Measurements from ENCODE around the gene AATF. TPM values are rescaled to one million over a fixed set of nuclear protein-coding genes. Genes with fewer than 3 reads are reported as not detected.

The AATF gene
- polyA plus RNA-seq, 3 donors: 24.3 to 57.9 (median 41.1) TPM

- DNase-seq: no peak
- WGBS (ENCODE audit: insufficient coverage): 75% methylated on average over 6 of the region's 6 CpGs
- H3K27me3 ChIP-seq (ENCODE audit: control insufficient read depth in 2 of 2, insufficient read depth in 2 of 2, low read length in 2 of 2): no peaks in the 10 kb centered on the region
- peaks cover 62 to 89% of the 10 kb centered on the region in 2 donors for H3K36me3 Mint-ChIP-seq
- peaks cover 40 to 76% of the 10 kb centered on the region in 2 donors for H3K36me3 ChIP-seq (replicated peaks in 1 of 2; ENCODE audit: control insufficient read depth in 1 of 2, insufficient read depth in 2 of 2, low read length in 2 of 2)
- H3K4me1 Mint-ChIP-seq: peaks cover 3% of the 10 kb centered on the region
- H3K4me1 ChIP-seq (ENCODE audit: control insufficient read depth in 1 of 2, insufficient read depth in 2 of 2, low read length in 2 of 2): no peaks in the 10 kb centered on the region
- H3K4me2 ChIP-seq (replicated peaks; ENCODE audit: extremely low read depth, low read length, poor library complexity, severe bottlenecking): no peak overlapping the region
- no peak overlapping the region for H3K27ac ChIP-seq (ENCODE audit: low read depth in 1 of 2, low read length in 2 of 2)
- TF ChIP-seq CTCF (IDR thresholded peaks at IDR 0.05): no peak
- H3K4me3 ChIP-seq (replicated peaks in 1 of 3; ENCODE audit: low read depth in 2 of 3, low read length in 3 of 3): no peak overlapping the region
- H3K9ac ChIP-seq (ENCODE audit: insufficient read depth, low read length, poor library complexity, severe bottlenecking): no peak overlapping the region
- no peaks in the 10 kb centered on the region for H3K9me3 ChIP-seq (replicated peaks in 1 of 2; ENCODE audit: control insufficient read depth in 1 of 2, insufficient read depth in 1 of 2, low read length in 2 of 2)
- H4K20me1 ChIP-seq (ENCODE audit: insufficient read depth, low read length): peaks cover 11% of the 10 kb centered on the region
- H3K79me2 ChIP-seq (ENCODE audit: insufficient read depth, low read length): no peaks in the 10 kb centered on the region
- peak overlapping the region in 2 of 7 donors; percentile 42 to 73 for H3K27ac Mint-ChIP-seq
- H2AFZ ChIP-seq (ENCODE audit: insufficient read depth, low read depth, low read length, poor library complexity, severe bottlenecking): no peak overlapping the region
- no peaks in the 10 kb centered on the region for H3K27me3 Mint-ChIP-seq (ENCODE audit: low read depth in 3 of 3)
- H3K9me3 Mint-ChIP-seq: peaks cover 0 to 2% (median 0%) of the 10 kb centered on the region in 7 donors
- intact Hi-C loops (cut with micrococcal nuclease): no loop called here
- no peak overlapping the region for H3K4me3 Mint-ChIP-seq
Observed at GRCh38 chr17:37052450-37052849, 103.7 kb downstream of the AATF start.

GRCh38 chr17:37054894-37055293, 106.1 kb downstream of the AATF start:
- H3K4me1 Mint-ChIP-seq: no peaks in the 10 kb centered on the region
- TF ChIP-seq CTCF (IDR thresholded peaks at IDR 0.05): no peak
- no peaks in the 10 kb centered on the region for H3K27me3 Mint-ChIP-seq (ENCODE audit: low read depth in 3 of 3)
- Histone ChIP-seq H3K9me3 (replicated peaks in 1 of 2; ENCODE audit: control insufficient read depth in 1 of 2, insufficient read depth in 1 of 2, low read length in 2 of 2) (no peaks in the 10 kb centered on the region), H3K27me3 (ENCODE audit: control insufficient read depth in 2 of 2, insufficient read depth in 2 of 2, low read length in 2 of 2) (no peaks in the 10 kb centered on the region), H3K9ac (ENCODE audit: insufficient read depth, low read length, poor library complexity, severe bottlenecking) (no peak overlapping the region), H3K4me2 (replicated peaks; ENCODE audit: extremely low read depth, low read length, poor library complexity, severe bottlenecking) (no peak overlapping the region), H3K4me1 (ENCODE audit: control insufficient read depth in 1 of 2, insufficient read depth in 2 of 2, low read length in 2 of 2) (no peaks in the 10 kb centered on the region), H4K20me1 (ENCODE audit: insufficient read depth, low read length) (peaks cover 11% of the 10 kb centered on the region), H3K4me3 (replicated peaks in 1 of 3; ENCODE audit: low read depth in 2 of 3, low read length in 3 of 3) (no peak overlapping the region), H2AFZ (ENCODE audit: insufficient read depth, low read depth, low read length, poor library complexity, severe bottlenecking) (no peak overlapping the region), H3K27ac (ENCODE audit: low read depth in 1 of 2, low read length in 2 of 2) (no peak overlapping the region), H3K36me3 (replicated peaks in 1 of 2; ENCODE audit: control insufficient read depth in 1 of 2, insufficient read depth in 2 of 2, low read length in 2 of 2) (peaks cover 34 to 68% of the 10 kb centered on the region in 2 donors), H3K79me2 (ENCODE audit: insufficient read depth, low read length) (no peaks in the 10 kb centered on the region)
- DNase-seq: no peak
- peaks cover 0 to 2% (median 0%) of the 10 kb centered on the region in 7 donors for H3K9me3 Mint-ChIP-seq
- H3K4me3 Mint-ChIP-seq: no peak overlapping the region
- intact Hi-C loops (cut with micrococcal nuclease): no loop called here
- peak overlapping the region in 1 of 7 donors; percentile 13 for H3K27ac Mint-ChIP-seq
- 98% methylated on average over 6 of the region's 8 CpGs for WGBS (ENCODE audit: insufficient coverage)
- peaks cover 59 to 77% of the 10 kb centered on the region in 2 donors for H3K36me3 Mint-ChIP-seq
